Right lobe of liver (tissue), 6 donors: ENCODE data around the gene APBB1. TPM values are rescaled to one million over a fixed set of nuclear protein-coding genes. Genes with fewer than 3 reads are reported as not detected.

ENCODE experiments used
- ATAC-seq, 4 donors: fragments of 200-7000 bp; cut with Tn5 transposase; one replicate each; pipeline ENCODE4 v1.9.1; 2020; ENCODE audit warnings: mild to moderate bottlenecking in 4 of 4, moderate library complexity in 4 of 4
- DNase-seq, 3 donors: peaks; one replicate each; pipeline ENCODE4 v3.0.0-alpha.2; 2020
- H3K27ac ChIP-seq, 3 donors: fragments of 200-600 bp; one replicate each; pipeline ENCODE4 v1.8.0; 2022
- H3K27me3 ChIP-seq, 2 donors: fragments of 200-600 bp; one replicate each; pipeline ENCODE4 v1.8.0; 2022
- H3K36me3 ChIP-seq, 4 donors: fragments of 200-600 bp; sonication (generic) in 1 of 4; one replicate each; pipeline versions ENCODE4 v1.5.1 to v1.8.0; 2017 to 2022; ENCODE audit warnings: control low read depth in 1 of 4
- H3K4me1 ChIP-seq, 4 donors: fragments of 200-600 bp; sonication (generic) in 1 of 4; one replicate each; pipeline versions ENCODE4 v1.5.1 to v1.8.0; 2017 to 2022; ENCODE audit warnings: control low read depth in 1 of 4
- H3K4me3 ChIP-seq, 3 donors: fragments of 200-600 bp; one replicate each; pipeline ENCODE4 v1.8.0; 2022
- H3K9me3 ChIP-seq, 4 donors: fragments of 200-600 bp; sonication (generic) in 1 of 4; one replicate each; pipeline versions ENCODE4 v1.5.1 to v1.8.0; 2017 to 2022; ENCODE audit warnings: control low read depth in 1 of 4
- POLR2A ChIP-seq: fragments of 450-650 bp; IDR thresholded peaks from one replicate; pipeline ENCODE4 v1.6.1; 2017; ENCODE audit warnings: antibody characterized with exemption, mild to moderate bottlenecking
- WGBS: methylation state at CpG from one replicate; pipeline ENCODE4 v1.1.6; 2018; ENCODE audit warnings: low coverage, low lambda C conversion rate; ENCODE audit not compliant: insufficient coverage; ENCODE audit errors: missing lambda C conversion rate; 5-methylcytosine and 5-hydroxymethylcytosine counted together
- intact Hi-C, 2 donors: fragments of 100-400 bp; cut with DNase I; formaldehyde crosslinking; loops; one replicate each; pipeline versions ENCODE4 v1.11.2 to v1.14.1; 2022
- total RNA-seq, 6 experiments: library from RNA; depleted of rRNA in 2 of 6; stranded (reverse); fragments of >200 nt in 2 of 6; fragmentation: NEBNext Ultra II Directional in 3 of 6; extraction: Animal tissue kit (Norgen Biotek cat#: 25700) in 3 of 6; gene quantifications; one replicate each; pipeline versions ENCODE4 v1.1.0 to v1.2.4, GENCODE V29; 2016 to 2023
- TF ChIP-seq, protein P1 (sequence below), 4 donors: fragments of 200-600 bp in 3 of 4; fragments of 450-650 bp in 1 of 4; IDR thresholded peaks; one replicate each; pipeline versions ENCODE4 v1.5.1 to v1.8.0; 2016 to 2022; ENCODE audit warnings: antibody characterized with exemption in 4 of 4, mild to moderate bottlenecking in 2 of 4
- donor health status: DM: no; HTN: yes; CAD: no.
- donor health status: DM: no; HTN: no; CAD: no.
- donor health status: DM: no; HTN: no; CAD: no.
- donor health status: DM: no; HTN: yes; CAD: no.
- donor health status: DM: no; HTN: yes; CAD: no.

Gene APBB1
- total RNA-seq, 6 experiments from 2014 or later: 3.3 to 5.6 (median 3.8) TPM

DNA sequence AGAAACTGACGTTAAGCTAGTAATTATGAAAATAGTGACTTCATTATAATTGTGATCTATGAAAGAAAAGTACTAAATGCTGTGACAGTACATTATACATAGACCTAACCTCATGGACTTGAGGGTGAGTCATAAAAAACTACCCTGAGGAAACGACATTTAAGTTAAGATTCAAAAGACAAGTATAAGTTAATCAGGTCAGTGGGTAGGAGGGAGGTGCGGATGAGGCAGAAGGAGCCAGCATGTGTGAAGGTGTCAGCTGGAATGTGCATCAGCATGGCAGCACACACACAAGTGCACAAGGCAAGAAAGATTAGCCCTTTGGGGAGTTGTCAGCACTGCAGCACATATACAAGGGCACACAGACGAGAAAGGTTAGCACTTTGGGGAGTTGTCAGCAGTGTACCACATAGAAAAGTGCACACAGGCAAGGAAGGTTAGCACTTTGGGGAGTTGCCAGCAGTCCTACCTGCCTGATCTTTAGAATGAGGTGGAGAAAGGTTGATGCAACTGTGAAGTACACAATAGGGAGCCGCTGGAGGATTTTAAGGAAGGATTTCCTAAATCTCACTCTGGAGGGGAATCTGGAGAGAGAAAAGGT lies 67.0 kb downstream of the APBB1 start:
- no peak for TF ChIP-seq POLR2A
- TF ChIP-seq, protein P1, sequence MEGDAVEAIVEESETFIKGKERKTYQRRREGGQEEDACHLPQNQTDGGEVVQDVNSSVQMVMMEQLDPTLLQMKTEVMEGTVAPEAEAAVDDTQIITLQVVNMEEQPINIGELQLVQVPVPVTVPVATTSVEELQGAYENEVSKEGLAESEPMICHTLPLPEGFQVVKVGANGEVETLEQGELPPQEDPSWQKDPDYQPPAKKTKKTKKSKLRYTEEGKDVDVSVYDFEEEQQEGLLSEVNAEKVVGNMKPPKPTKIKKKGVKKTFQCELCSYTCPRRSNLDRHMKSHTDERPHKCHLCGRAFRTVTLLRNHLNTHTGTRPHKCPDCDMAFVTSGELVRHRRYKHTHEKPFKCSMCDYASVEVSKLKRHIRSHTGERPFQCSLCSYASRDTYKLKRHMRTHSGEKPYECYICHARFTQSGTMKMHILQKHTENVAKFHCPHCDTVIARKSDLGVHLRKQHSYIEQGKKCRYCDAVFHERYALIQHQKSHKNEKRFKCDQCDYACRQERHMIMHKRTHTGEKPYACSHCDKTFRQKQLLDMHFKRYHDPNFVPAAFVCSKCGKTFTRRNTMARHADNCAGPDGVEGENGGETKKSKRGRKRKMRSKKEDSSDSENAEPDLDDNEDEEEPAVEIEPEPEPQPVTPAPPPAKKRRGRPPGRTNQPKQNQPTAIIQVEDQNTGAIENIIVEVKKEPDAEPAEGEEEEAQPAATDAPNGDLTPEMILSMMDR (IDR thresholded peaks at IDR 0.05): no peak
- ATAC-seq: no peak
- no peak for DNase-seq

DNA sequence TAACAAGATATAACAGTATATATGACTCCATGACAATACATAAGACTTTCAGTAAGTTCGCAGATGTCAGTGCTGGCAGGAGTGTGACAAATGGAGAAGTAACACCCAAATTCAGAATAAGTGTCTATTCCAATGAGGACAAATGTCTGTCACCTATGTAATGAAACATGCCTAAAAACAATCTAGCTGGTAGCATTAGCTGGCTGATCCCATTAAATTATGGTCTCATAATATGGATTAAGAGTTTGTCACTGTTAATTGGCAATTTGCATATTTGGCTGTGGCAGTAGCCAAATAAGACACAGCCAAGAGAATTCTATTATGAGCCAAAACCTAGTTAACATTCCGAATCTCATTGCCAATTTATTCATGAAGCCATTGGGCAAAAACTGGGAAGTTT lies 68.4 kb downstream of the APBB1 start:
- H3K4me3 ChIP-seq: no peak overlapping the region
- no peaks in the 10 kb centered on the region for H3K9me3 ChIP-seq
- 67% methylated on average over 2 of the region's 2 CpGs for WGBS
- H3K27me3 ChIP-seq: no peaks in the 10 kb centered on the region
- DNase-seq (no peak), ATAC-seq (no peak)
- intact Hi-C loops: no loop called here
- TF ChIP-seq POLR2A: no peak
- TF ChIP-seq, protein P1 (IDR thresholded peaks at IDR 0.05): no peak
- H3K27ac ChIP-seq: no peak overlapping the region
- no peaks in the 10 kb centered on the region for H3K36me3 ChIP-seq
- peaks cover 0 to 17% (median 5%) of the 10 kb centered on the region in 4 donors for H3K4me1 ChIP-seq

More for the DNA sequence above, 67.0 kb downstream of the APBB1 start:
- peaks cover 0 to 21% (median 9%) of the 10 kb centered on the region in 4 donors for H3K4me1 ChIP-seq
- H3K4me3 ChIP-seq: no peak overlapping the region
- no peaks in the 10 kb centered on the region for H3K9me3 ChIP-seq
- 60% methylated on average over 5 of the region's 5 CpGs for WGBS
- no peak overlapping the region for H3K27ac ChIP-seq
- H3K36me3 ChIP-seq: no peaks in the 10 kb centered on the region
- H3K27me3 ChIP-seq: no peaks in the 10 kb centered on the region
- intact Hi-C loops: no loop called here

DNA sequence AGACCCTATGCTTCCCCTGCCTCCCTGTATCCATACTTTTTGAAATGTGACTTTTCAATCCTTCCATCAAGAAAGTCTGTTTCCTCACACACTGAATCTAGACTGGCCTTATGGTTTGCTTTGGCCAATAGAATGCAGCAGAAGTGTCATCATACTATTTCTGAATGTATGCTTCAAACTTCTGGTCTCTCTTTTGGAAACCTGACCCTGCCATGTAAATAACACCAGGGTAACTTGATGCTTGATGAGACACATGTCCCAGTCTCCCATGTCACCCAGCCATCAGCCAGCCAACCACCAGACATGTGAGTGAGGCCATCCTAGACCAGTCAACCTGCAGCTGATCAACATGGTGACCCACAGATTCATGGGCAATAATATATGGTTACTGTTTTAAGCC lies 68.9 kb downstream of the APBB1 start:
- intact Hi-C loops: no loop called here
- Histone ChIP-seq H3K4me1 (peaks cover 0 to 13% (median 3%) of the 10 kb centered on the region in 4 donors), H3K36me3 (no peaks in the 10 kb centered on the region), H3K27ac (no peak overlapping the region), H3K27me3 (no peaks in the 10 kb centered on the region), H3K9me3 (no peaks in the 10 kb centered on the region), H3K4me3 (no peak overlapping the region)
- DNase-seq (no peak), ATAC-seq (no peak)
- TF ChIP-seq, protein P1 (IDR thresholded peaks at IDR 0.05): no peak
- no peak for TF ChIP-seq POLR2A

DNA sequence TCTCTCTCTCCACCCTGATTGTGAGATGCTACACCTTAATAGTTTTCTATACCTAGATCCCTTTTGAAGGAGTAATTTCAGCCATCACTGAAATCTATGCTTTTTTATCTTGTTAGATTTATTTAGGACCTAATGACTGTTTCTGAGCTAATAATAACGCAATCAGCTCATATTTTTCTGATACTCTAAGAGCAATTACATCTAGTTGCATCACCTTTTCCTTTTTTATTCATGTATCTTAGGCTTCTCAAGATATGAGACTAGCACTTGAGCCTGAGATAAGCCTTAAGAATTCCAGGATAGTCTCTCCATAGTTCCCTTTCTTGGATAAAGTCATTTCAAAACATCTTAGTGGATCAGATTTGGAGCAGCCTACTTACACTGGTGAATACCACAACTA lies 73.5 kb downstream of the APBB1 start:
- H3K27me3 ChIP-seq: no peaks in the 10 kb centered on the region
- H3K4me3 ChIP-seq: no peak overlapping the region
- TF ChIP-seq, protein P1 (IDR thresholded peaks at IDR 0.05): no peak
- TF ChIP-seq POLR2A: no peak
- no peak overlapping the region for H3K27ac ChIP-seq
- 93% methylated on average over 1 of the region's 1 CpG for WGBS
- DNase-seq (no peak), ATAC-seq (no peak)
- no peaks in the 10 kb centered on the region for H3K4me1 ChIP-seq
- intact Hi-C loops: no loop called here
- H3K9me3 ChIP-seq: no peaks in the 10 kb centered on the region
- no peaks in the 10 kb centered on the region for H3K36me3 ChIP-seq

Other genes starting within 250 kb of the APBB1 start
- under 1 TPM in 1 of 6 experiments, not detected in 5; 0.20 TPM for gene OR52B2, start 248.8 kb downstream of the APBB1 start, total RNA-seq
- gene OR52W1, start 219.9 kb downstream of the APBB1 start, total RNA-seq: not detected
- not detected for gene C11orf42, start 213.5 kb downstream of the APBB1 start, total RNA-seq
- 10 to 100 TPM; 20.3 to 37.5 (median 27.8) TPM for gene FHIP1B, start 184.5 kb downstream of the APBB1 start, total RNA-seq
- gene CNGA4, start 180.0 kb downstream of the APBB1 start, total RNA-seq: under 1 TPM in 1 of 6 experiments, not detected in 5; 0.25 TPM
- gene CCKBR, start 159.3 kb downstream of the APBB1 start, total RNA-seq: not detected
- gene CAVIN3, start 98.6 kb downstream of the APBB1 start, total RNA-seq: 10 to 100 TPM in 1 of 6 experiments, 1 to 10 TPM in 5; 2.6 to 11.2 (median 4.1) TPM
- 10 to 100 TPM; 45.3 to 77.9 (median 57.3) TPM for gene SMPD1, start 28.6 kb downstream of the APBB1 start, total RNA-seq
- gene HPX, start 21.9 kb upstream of the APBB1 start, total RNA-seq: 1,000 to 10,000 TPM; 3,555 to 5,250 (median 4,456) TPM
- 1 to 10 TPM; 5.0 to 8.9 (median 6.7) TPM for gene TRIM3, start 54.8 kb upstream of the APBB1 start, total RNA-seq
- gene ARFIP2, start 62.2 kb upstream of the APBB1 start, total RNA-seq: 10 to 100 TPM; 14.6 to 33.3 (median 23.1) TPM
- gene TIMM10B, start 62.4 kb upstream of the APBB1 start, total RNA-seq: 10 to 100 TPM; 10.3 to 33.9 (median 14.1) TPM
- 10 to 100 TPM in 1 of 6 experiments, 1 to 10 TPM in 5; 1.9 to 10.3 (median 6.1) TPM for gene DNHD1, start 78.2 kb upstream of the APBB1 start, total RNA-seq
- gene RRP8, start 184.5 kb upstream of the APBB1 start, total RNA-seq: 10 to 100 TPM; 11.3 to 17.1 (median 14.2) TPM
- 10 to 100 TPM; 33.4 to 79.9 (median 55.0) TPM for gene ILK, start 184.7 kb upstream of the APBB1 start, total RNA-seq
- gene TAF10, start 193.1 kb upstream of the APBB1 start, total RNA-seq: 10 to 100 TPM; 47.3 to 81.9 (median 60.4) TPM
- gene TPP1, start 200.3 kb upstream of the APBB1 start, total RNA-seq: 100 to 1,000 TPM in 2 of 6 experiments, 10 to 100 TPM in 4; 62.5 to 159 (median 81.0) TPM
- gene DCHS1, start 236.7 kb upstream of the APBB1 start, total RNA-seq: 1 to 10 TPM; 1.8 to 9.2 (median 4.1) TPM